NCI-H2107 treated with DMSO at 0.1 percent for 48 hours (cell line): ENCODE measurements around the gene CPLANE1.
A peak's percentile ranks its signal among the peaks of the same experiment; 100 is the strongest.
"Not testable (repeated sequence)": the region's sequence is repeated elsewhere in the genome, so short reads cannot be mapped to it uniquely, and the experiment has no call there.

Experiments
- DNase-seq: peaks from one replicate; lab custom pipeline; 2025; ENCODE audit not compliant: unreplicated experiment; lab: John Stamatoyannopoulos, UW

CPLANE1 gene

GRCh38 chr5:37248970-37249814, at the start of gene CPLANE1:
Gene CPLANE1, minus strand, starts transcription at chr5:37249376. Its CDS starts 1,678 bp downstream, at chr5:37247698.
- DNase-seq = peak; percentile 44

GRCh38 chr5:37296313-37296712, 47.1 kb upstream of the CPLANE1 start:
- not testable (repeated sequence) for DNase-seq

GRCh38 chr5:37283214-37283820, 34.1 kb upstream of the CPLANE1 start:
- no peak for DNase-seq

- DNase-seq = no peak
Observed at GRCh38 chr5:37275511-37275910, 26.3 kb upstream of the CPLANE1 start.

GRCh38 chr5:37272511-37272910, 23.3 kb upstream of the CPLANE1 start:
- no peak for DNase-seq

GRCh38 chr5:37268100-37268499, 18.9 kb upstream of the CPLANE1 start:
- not testable (repeated sequence) for DNase-seq

GRCh38 chr5:37255774-37256358, 6.7 kb upstream of the CPLANE1 start:
- DNase-seq = no peak

GRCh38 chr5:37254581-37254980, 5.4 kb upstream of the CPLANE1 start:
- no peak for DNase-seq

GRCh38 chr5:37251665-37252064, 2.5 kb upstream of the CPLANE1 start:
- DNase-seq = no peak

- no peak for DNase-seq
Observed at GRCh38 chr5:37249815-37250164, 614 bp upstream of the CPLANE1 start.

GRCh38 chr5:37248421-37248969, 681 bp downstream of the CPLANE1 start:
- DNase-seq = no peak

- no peak for DNase-seq
Observed at GRCh38 chr5:37247496-37247895, 1.7 kb downstream of the CPLANE1 start.

GRCh38 chr5:37247036-37247435, 2.1 kb downstream of the CPLANE1 start:
- DNase-seq = no peak

- DNase-seq = no peak
Observed at GRCh38 chr5:37234288-37234687, 14.9 kb downstream of the CPLANE1 start.

- DNase-seq = no peak
Observed at GRCh38 chr5:37226377-37226776, 22.8 kb downstream of the CPLANE1 start.

GRCh38 chr5:37222181-37222580, 27.0 kb downstream of the CPLANE1 start:
- no peak for DNase-seq

GRCh38 chr5:37220426-37220825, 28.8 kb downstream of the CPLANE1 start:
- not testable (repeated sequence) for DNase-seq

- not testable (repeated sequence) for DNase-seq
Observed at GRCh38 chr5:37219384-37219783, 29.8 kb downstream of the CPLANE1 start.

GRCh38 chr5:37217976-37218375, 31.2 kb downstream of the CPLANE1 start:
- no peak for DNase-seq

GRCh38 chr5:37214550-37214949, 34.6 kb downstream of the CPLANE1 start:
- no peak for DNase-seq

- no peak for DNase-seq
Observed at GRCh38 chr5:37212096-37212495, 37.1 kb downstream of the CPLANE1 start.

- no peak for DNase-seq
Observed at GRCh38 chr5:37211661-37212060, 37.5 kb downstream of the CPLANE1 start.
